Measurements from ENCODE around the gene TTC34. TPM values are rescaled to one million over a fixed set of nuclear protein-coding genes. Genes with fewer than 3 reads are reported as not detected.

The TTC34 gene
- total and polyA plus RNA-seq, 2 experiments from 2014 or later = 0.05 to 0.22 TPM

DNA sequence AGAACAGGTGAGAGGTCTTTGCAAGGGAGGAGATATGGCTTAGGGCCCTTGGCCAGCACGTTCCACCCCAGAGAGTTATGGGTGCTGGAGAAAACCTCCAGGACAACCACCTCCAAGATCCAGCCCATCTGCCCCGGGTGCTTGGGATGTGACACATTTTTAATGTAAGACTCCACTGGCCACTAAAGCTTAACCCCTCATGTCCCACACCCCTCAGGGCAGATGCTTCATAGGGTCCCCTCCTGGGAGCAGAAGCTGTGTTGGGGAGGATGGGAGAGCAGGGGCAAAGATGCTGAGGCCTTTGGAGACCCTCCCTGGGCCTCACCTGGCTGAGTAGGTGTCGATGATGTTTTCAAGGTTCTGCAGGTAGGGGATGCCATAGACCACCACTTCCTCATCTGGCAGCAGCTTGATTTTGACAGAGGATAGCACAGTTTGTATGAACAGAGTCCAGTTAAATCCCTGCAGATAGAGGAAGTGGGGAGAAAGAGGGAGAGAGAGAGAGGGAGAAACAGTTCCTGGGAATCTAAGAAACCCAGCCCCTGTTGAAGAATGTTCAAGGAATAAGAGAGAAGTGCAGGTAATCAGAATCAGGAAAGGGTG is 203.1 kb downstream of the TTC34 start:
- H3K4me3 ChIP-seq = no peak overlapping the region
- H3K9me3 ChIP-seq (ENCODE audit: low read depth) = no peaks in the 10 kb centered on the region
- no peaks in the 10 kb centered on the region for H3K9me2 ChIP-seq (ENCODE audit: insufficient read depth)
- no peak overlapping the region for H3K27ac ChIP-seq
- DNase-seq = no peak
- no peaks in the 10 kb centered on the region for H4K20me1 ChIP-seq (ENCODE audit: insufficient read depth)
- H3K4me2 ChIP-seq (ENCODE audit: unreplicated experiment) = no peak overlapping the region
- WGBS, 2 experiments (ENCODE audit: low coverage in 1 of 2, low lambda C conversion rate in 2 of 2, missing lambda C conversion rate in 2 of 2) = 61 to 76% methylated on average over 3 of the region's 3 CpGs
- in situ Hi-C loops (cut with MboI) = no loop called here
- H3K36me3 ChIP-seq (ENCODE audit: low read depth) = no peaks in the 10 kb centered on the region
- H3K9ac ChIP-seq = no peak overlapping the region
- no peak for TF ChIP-seq EZH2phosphoT487 (IDR thresholded peaks at IDR 0.05; ENCODE audit: insufficient read depth, low read depth)
- no peak for TF ChIP-seq EZH2 (IDR thresholded peaks at IDR 0.05; ENCODE audit: insufficient read depth, poor library complexity, severe bottlenecking)
- H3F3A ChIP-seq (ENCODE audit: insufficient read depth) = no peaks in the 10 kb centered on the region
- H2AFZ ChIP-seq = no peak overlapping the region
- no peaks in the 10 kb centered on the region for H3K27me3 ChIP-seq (replicated peaks; ENCODE audit: insufficient read depth)
- no peaks in the 10 kb centered on the region for H3K4me1 ChIP-seq (ENCODE audit: insufficient read depth)
- no peaks in the 10 kb centered on the region for H3K79me2 ChIP-seq (ENCODE audit: insufficient read depth)

DNA sequence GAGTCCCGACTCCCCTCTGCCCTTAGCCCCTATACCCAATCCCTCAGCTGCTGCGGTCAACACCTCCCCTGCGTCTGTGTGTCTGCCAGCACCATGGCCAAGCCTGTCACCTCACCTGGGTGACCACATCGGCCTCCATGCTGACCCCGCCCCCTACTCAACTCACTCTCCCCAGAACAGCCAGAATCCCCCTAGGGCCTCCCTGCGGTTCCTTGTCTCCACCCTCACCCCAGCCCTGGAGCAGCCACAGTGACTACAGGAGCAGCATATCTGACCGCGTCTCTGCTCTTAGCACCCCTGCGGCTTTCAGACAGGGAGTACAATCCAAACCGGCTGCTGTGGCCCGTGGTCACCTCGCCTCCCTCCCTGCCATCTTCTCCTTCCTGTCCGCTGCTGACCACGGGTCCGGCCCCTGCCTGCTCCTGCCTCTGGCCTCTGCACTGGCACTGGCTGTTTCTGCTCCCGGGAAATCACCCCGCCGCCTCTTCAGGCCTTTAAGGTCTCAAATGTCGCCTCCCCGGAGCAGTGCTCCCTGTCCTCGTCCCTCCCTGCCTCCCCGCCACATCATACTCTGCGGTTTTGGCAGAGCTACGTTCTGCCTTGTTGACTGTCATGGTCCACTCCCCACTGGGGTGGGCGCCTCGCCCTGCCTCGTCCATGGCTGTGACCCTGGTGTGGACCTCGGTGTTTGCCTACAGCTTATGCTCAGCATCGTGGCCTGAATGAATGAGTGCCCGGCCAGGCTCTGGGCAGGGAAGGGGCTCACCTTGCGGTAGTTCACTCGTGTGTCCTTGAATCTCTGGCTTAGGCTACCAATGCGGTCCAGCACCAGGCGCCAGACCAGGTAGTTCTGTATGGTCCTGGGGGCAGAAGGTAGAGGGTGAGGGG is 203.8 kb downstream of the TTC34 start:
- no peak overlapping the region for H3K4me2 ChIP-seq (ENCODE audit: unreplicated experiment)
- H3F3A ChIP-seq (ENCODE audit: insufficient read depth) = no peaks in the 10 kb centered on the region
- in situ Hi-C loops (cut with MboI) = no loop called here
- TF ChIP-seq EZH2 (IDR thresholded peaks at IDR 0.05; ENCODE audit: insufficient read depth, poor library complexity, severe bottlenecking) (no peak), EZH2phosphoT487 (IDR thresholded peaks at IDR 0.05; ENCODE audit: insufficient read depth, low read depth) (no peak)
- no peaks in the 10 kb centered on the region for H3K36me3 ChIP-seq (ENCODE audit: low read depth)
- DNase-seq = no peak
- H3K4me3 ChIP-seq = no peak overlapping the region
- no peak overlapping the region for H3K9ac ChIP-seq
- H3K27me3 ChIP-seq (replicated peaks; ENCODE audit: insufficient read depth) = no peaks in the 10 kb centered on the region
- H3K4me1 ChIP-seq (ENCODE audit: insufficient read depth) = no peaks in the 10 kb centered on the region
- no peaks in the 10 kb centered on the region for H3K79me2 ChIP-seq (ENCODE audit: insufficient read depth)
- H2AFZ ChIP-seq = no peak overlapping the region
- H3K9me2 ChIP-seq (ENCODE audit: insufficient read depth) = no peaks in the 10 kb centered on the region
- 64 to 68% methylated on average over 34 of the region's 34 CpGs for WGBS, 2 experiments (ENCODE audit: low coverage in 1 of 2, low lambda C conversion rate in 2 of 2, missing lambda C conversion rate in 2 of 2)
- no peaks in the 10 kb centered on the region for H3K9me3 ChIP-seq (ENCODE audit: low read depth)
- no peaks in the 10 kb centered on the region for H4K20me1 ChIP-seq (ENCODE audit: insufficient read depth)
- H3K27ac ChIP-seq = no peak overlapping the region

DNA sequence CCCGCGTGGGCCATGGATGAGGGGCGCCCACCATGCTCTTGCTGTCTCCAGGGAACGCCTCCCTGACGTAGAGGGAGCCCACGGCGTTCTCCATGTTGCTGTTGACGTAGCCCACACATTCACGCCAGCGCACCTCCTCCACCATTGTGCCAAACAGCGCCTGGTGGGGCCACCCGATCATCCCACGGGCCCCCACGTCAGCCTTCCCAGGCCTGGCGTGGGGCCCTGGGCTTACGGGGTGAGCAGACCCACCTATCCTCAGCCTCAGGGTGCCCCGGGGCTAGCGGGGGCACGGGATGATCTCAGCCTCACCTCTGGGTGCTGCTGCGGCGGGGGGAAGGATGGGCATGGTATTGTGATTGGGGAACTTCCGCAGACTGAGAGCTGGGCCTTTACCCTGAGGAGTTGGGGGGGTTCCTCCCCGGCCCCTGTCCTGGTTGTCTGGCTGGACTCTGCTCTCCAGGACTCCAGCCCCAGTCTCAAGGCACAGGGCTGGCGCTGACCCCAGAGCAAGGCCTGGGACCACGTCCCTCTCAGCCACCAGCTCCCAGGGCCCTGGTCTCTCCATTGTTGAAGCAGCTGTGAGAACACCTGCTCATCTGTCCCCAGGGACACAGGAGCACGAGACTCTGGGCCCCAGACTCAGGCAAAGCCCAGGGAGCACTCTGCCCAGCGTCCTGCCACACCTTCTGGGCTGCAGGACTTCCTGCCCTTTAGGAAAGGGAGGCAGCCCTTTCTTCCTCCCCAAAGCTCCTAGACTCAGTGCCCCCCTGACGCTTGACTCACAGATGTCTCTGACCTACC is 204.8 kb downstream of the TTC34 start:
- Histone ChIP-seq H3K9me2 (ENCODE audit: insufficient read depth) (no peaks in the 10 kb centered on the region), H3K4me2 (ENCODE audit: unreplicated experiment) (no peak overlapping the region), H3K27ac (no peak overlapping the region), H3K36me3 (ENCODE audit: low read depth) (no peaks in the 10 kb centered on the region), H4K20me1 (ENCODE audit: insufficient read depth) (no peaks in the 10 kb centered on the region), H3K4me1 (ENCODE audit: insufficient read depth) (no peaks in the 10 kb centered on the region), H3K9me3 (ENCODE audit: low read depth) (no peaks in the 10 kb centered on the region), H3K9ac (no peak overlapping the region), H2AFZ (no peak overlapping the region), H3F3A (ENCODE audit: insufficient read depth) (no peaks in the 10 kb centered on the region), H3K79me2 (ENCODE audit: insufficient read depth) (no peaks in the 10 kb centered on the region), H3K27me3 (replicated peaks; ENCODE audit: insufficient read depth) (no peaks in the 10 kb centered on the region), H3K4me3 (no peak overlapping the region)
- DNase-seq = no peak
- in situ Hi-C loops (cut with MboI) = no loop called here
- TF ChIP-seq EZH2phosphoT487 (IDR thresholded peaks at IDR 0.05; ENCODE audit: insufficient read depth, low read depth) (no peak), EZH2 (IDR thresholded peaks at IDR 0.05; ENCODE audit: insufficient read depth, poor library complexity, severe bottlenecking) (no peak)
- WGBS, 2 experiments (ENCODE audit: low coverage in 1 of 2, low lambda C conversion rate in 2 of 2, missing lambda C conversion rate in 2 of 2) = 69 to 73% methylated on average over 23 to 27 of the region's 28 CpGs

DNA sequence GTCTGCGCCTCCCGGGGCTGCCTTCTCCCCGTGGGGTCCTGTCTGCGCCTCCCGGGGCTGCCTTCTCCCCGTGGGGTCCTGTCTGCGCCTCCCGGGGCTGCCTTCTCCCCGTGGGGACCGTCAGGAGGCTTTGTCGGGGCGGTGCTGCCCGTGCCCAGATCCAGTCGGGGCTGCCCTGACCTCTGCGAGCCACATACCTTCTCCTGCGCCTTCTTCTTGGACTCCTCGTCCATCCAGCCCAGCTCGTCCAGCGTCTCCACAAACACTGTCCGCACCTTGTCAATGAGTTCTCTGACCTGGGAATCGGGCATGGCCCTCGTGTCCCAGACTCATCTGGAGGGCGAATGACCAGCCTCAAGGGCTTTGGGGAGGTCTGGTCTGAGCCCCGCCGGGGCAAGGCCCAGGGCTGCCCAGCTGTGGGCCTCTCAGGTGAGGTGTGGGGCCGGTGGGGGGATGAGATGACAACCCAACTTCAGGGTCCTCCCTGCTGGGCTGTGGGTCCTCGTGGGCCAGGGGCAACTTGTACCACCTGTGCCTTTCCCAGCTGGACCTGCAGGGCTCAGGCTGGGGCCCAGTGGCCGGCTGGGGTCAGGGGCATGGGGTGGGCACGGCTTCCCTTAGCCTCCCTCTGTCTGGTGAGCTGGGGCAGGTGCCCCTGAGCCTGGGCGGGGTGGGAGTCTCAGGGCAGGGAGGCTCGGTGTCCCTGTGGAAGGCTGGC is 205.5 kb downstream of the TTC34 start:
- Histone ChIP-seq H3K4me1 (ENCODE audit: insufficient read depth) (no peaks in the 10 kb centered on the region), H4K20me1 (ENCODE audit: insufficient read depth) (no peaks in the 10 kb centered on the region), H3K4me2 (ENCODE audit: unreplicated experiment) (no peak overlapping the region), H2AFZ (no peak overlapping the region), H3K27ac (no peak overlapping the region), H3K27me3 (replicated peaks; ENCODE audit: insufficient read depth) (no peaks in the 10 kb centered on the region), H3K36me3 (ENCODE audit: low read depth) (no peaks in the 10 kb centered on the region), H3K9ac (no peak overlapping the region), H3K79me2 (ENCODE audit: insufficient read depth) (no peaks in the 10 kb centered on the region), H3F3A (ENCODE audit: insufficient read depth) (no peaks in the 10 kb centered on the region), H3K9me2 (ENCODE audit: insufficient read depth) (no peaks in the 10 kb centered on the region), H3K9me3 (ENCODE audit: low read depth) (no peaks in the 10 kb centered on the region), H3K4me3 (no peak overlapping the region)
- in situ Hi-C loops (cut with MboI) = no loop called here
- no peak for TF ChIP-seq EZH2phosphoT487 (IDR thresholded peaks at IDR 0.05; ENCODE audit: insufficient read depth, low read depth)
- no peak for TF ChIP-seq EZH2 (IDR thresholded peaks at IDR 0.05; ENCODE audit: insufficient read depth, poor library complexity, severe bottlenecking)
- no peak for DNase-seq
- WGBS, 2 experiments (ENCODE audit: low coverage in 1 of 2, low lambda C conversion rate in 2 of 2, missing lambda C conversion rate in 2 of 2) = 64 to 76% methylated on average over 22 to 31 of the region's 31 CpGs

Measured in GM23248 (cell line).